Stimulated activated CD8-positive, alpha-beta memory T cell treated with anti-CD3 and anti-CD28 coated beads, Interleukin-7, amount 100 ng/mL, for 4 hours (primary cell): ENCODE data around the gene PIP5K1C.
"Not testable (repeated sequence)": the region's sequence is repeated elsewhere in the genome, so short reads cannot be mapped to it uniquely, and the experiment has no call there.

Source experiments
- DNase-seq, 2 donors: peaks; one replicate each; pipeline ENCODE4 v3.0.0-alpha.2; 2020; ENCODE audit warnings: low read depth in 2 of 2

Gene PIP5K1C

GRCh38 chr19:3660493-3661219, 39.6 kb downstream of the PIP5K1C start:
- DNase-seq = no peak

GRCh38 chr19:3659746-3660112, 40.5 kb downstream of the PIP5K1C start:
- DNase-seq = no peak

- no peak for DNase-seq
Observed at GRCh38 chr19:3658870-3659745, 41.2 kb downstream of the PIP5K1C start.

- no peak for DNase-seq
Observed at GRCh38 chr19:3658004-3658869, 42.0 kb downstream of the PIP5K1C start.

- DNase-seq = no peak
Observed at GRCh38 chr19:3657395-3657769, 42.9 kb downstream of the PIP5K1C start.

GRCh38 chr19:3656747-3657394, 43.4 kb downstream of the PIP5K1C start:
- DNase-seq = no peak

- no peak for DNase-seq
Observed at GRCh38 chr19:3656073-3656746, 44.1 kb downstream of the PIP5K1C start.

- no peak for DNase-seq
Observed at GRCh38 chr19:3655402-3656072, 44.7 kb downstream of the PIP5K1C start.

GRCh38 chr19:3653865-3654513, 46.3 kb downstream of the PIP5K1C start:
- no peak for DNase-seq

GRCh38 chr19:3653081-3653795, 47.0 kb downstream of the PIP5K1C start:
- DNase-seq = no peak

GRCh38 chr19:3652422-3652821, 47.8 kb downstream of the PIP5K1C start:
- DNase-seq = no peak

GRCh38 chr19:3651684-3652083, 48.6 kb downstream of the PIP5K1C start:
- DNase-seq = no peak

GRCh38 chr19:3649888-3650287, 50.4 kb downstream of the PIP5K1C start:
- no peak for DNase-seq

- no peak for DNase-seq
Observed at GRCh38 chr19:3648037-3648905, 52.0 kb downstream of the PIP5K1C start.

GRCh38 chr19:3647102-3647501, 53.2 kb downstream of the PIP5K1C start:
- not testable (repeated sequence) for DNase-seq

- no peak for DNase-seq
Observed at GRCh38 chr19:3646336-3647092, 53.8 kb downstream of the PIP5K1C start.

GRCh38 chr19:3645726-3646125, 54.5 kb downstream of the PIP5K1C start:
- no peak for DNase-seq

- DNase-seq = no peak
Observed at GRCh38 chr19:3645067-3645396, 55.2 kb downstream of the PIP5K1C start.
